Measurements from ENCODE around the gene SLC4A7.

DNA sequence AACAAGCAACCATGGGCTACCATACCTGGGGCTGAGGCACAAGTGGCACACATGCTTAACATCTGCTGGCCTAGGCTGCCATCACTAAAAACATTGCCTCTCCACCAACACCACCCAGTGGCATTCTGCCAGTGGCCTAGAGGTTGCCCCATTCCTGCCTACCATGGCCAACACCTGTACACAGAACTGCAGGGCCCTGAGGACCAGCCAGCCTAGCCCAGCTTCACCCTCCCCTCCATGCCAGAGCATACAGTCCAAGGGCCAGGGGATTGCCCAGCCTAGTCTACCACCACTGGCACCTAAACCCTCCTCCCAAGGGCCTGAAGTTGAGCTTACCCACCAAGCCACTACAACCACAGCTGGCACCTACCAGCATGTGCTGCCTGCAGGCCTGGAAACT, 150.3 kb downstream of the SLC4A7 start:
- no peak for TF ChIP-seq POLR2A (IDR thresholded peaks at IDR 0.05)
- TF ChIP-seq, protein P1, sequence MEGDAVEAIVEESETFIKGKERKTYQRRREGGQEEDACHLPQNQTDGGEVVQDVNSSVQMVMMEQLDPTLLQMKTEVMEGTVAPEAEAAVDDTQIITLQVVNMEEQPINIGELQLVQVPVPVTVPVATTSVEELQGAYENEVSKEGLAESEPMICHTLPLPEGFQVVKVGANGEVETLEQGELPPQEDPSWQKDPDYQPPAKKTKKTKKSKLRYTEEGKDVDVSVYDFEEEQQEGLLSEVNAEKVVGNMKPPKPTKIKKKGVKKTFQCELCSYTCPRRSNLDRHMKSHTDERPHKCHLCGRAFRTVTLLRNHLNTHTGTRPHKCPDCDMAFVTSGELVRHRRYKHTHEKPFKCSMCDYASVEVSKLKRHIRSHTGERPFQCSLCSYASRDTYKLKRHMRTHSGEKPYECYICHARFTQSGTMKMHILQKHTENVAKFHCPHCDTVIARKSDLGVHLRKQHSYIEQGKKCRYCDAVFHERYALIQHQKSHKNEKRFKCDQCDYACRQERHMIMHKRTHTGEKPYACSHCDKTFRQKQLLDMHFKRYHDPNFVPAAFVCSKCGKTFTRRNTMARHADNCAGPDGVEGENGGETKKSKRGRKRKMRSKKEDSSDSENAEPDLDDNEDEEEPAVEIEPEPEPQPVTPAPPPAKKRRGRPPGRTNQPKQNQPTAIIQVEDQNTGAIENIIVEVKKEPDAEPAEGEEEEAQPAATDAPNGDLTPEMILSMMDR (IDR thresholded peaks at IDR 0.05): no peak
